OCI-LY7 (cell line): ENCODE data around the gene TAMM41. TPM values are rescaled to one million over a fixed set of nuclear protein-coding genes. Genes with fewer than 3 reads are reported as not detected.

Source experiments
- BruUV-seq: library from RNA; stranded (reverse); fragments of 400-500 nt; replicated peaks from 2 replicates; lab custom pipeline; 2021; lab: Mats Ljungman, UMichigan
- CTCF ChIA-PET: fragments of 300-600 bp; sonication (Branson Sonifier 250); formaldehyde crosslinking; loops from one replicate; lab custom pipeline; 2022; ENCODE audit warnings: antibody characterized with exemption; ENCODE audit not compliant: unreplicated experiment; lab: Charles Lee
- POLR2A ChIA-PET: fragments of 300-600 bp; sonication (Branson Sonifier 250); formaldehyde crosslinking; loops from one replicate; lab custom pipeline; 2022; ENCODE audit warnings: antibody characterized with exemption; lab: Charles Lee
- DNase-seq: peaks from one replicate; pipeline ENCODE4 v3.0.0-alpha.2; 2015; ENCODE audit warnings: low spot score
- H2AFZ ChIP-seq: fragments of 200-600 bp; sonication (generic), shearing (Covaris generic); 2 replicates; pipeline ENCODE4 v1.6.1; 2014; ENCODE audit warnings: mild to moderate bottlenecking, antibody characterized with exemption, low read length, moderate library complexity
- H3K27ac ChIP-seq: fragments of 200-600 bp; sonication (generic); 2 replicates; pipeline ENCODE4 v1.5.1; 2014; ENCODE audit warnings: mixed run types, low read depth, mild to moderate bottlenecking, moderate library complexity, low read length, inconsistent platforms; ENCODE audit not compliant: poor library complexity, severe bottlenecking
- H3K36me3 ChIP-seq: fragments of 200-600 bp; sonication (generic); 2 replicates; pipeline ENCODE4 v1.6.1; 2014; ENCODE audit warnings: mild to moderate bottlenecking, antibody characterized with exemption, low read length, moderate library complexity, mixed read lengths; ENCODE audit not compliant: insufficient read depth
- H3K4me1 ChIP-seq: fragments of 200-600 bp; sonication (generic); 2 replicates; pipeline ENCODE4 v1.5.1; 2014; ENCODE audit warnings: mild to moderate bottlenecking, low read length; ENCODE audit not compliant: insufficient read depth, poor library complexity, severe bottlenecking
- H3K4me2 ChIP-seq: fragments of 200-600 bp; sonication (generic); 2 replicates; pipeline ENCODE4 v1.6.1; 2014; ENCODE audit warnings: mild to moderate bottlenecking, low read length
- H3K4me3 ChIP-seq: fragments of 200-600 bp; sonication (generic); 2 replicates; pipeline ENCODE4 v1.5.1; 2014; ENCODE audit warnings: mild to moderate bottlenecking, low read depth, low read length; ENCODE audit not compliant: poor library complexity, severe bottlenecking
- H3K79me2 ChIP-seq: fragments of 200-600 bp; sonication (generic); 2 replicates; pipeline ENCODE4 v1.6.1; 2016; ENCODE audit warnings: low read depth, mild to moderate bottlenecking, low read length, moderate library complexity, mixed read lengths; ENCODE audit not compliant: insufficient read depth
- H3K9me2 ChIP-seq: fragments of 200-600 bp; sonication (generic); 2 replicates; pipeline ENCODE4 v1.6.1; 2016; ENCODE audit warnings: mild to moderate bottlenecking, low read length, mixed read lengths; ENCODE audit not compliant: insufficient read depth
- H3K9me3 ChIP-seq: fragments of 200-600 bp; sonication (generic); 2 replicates; pipeline ENCODE4 v1.6.1; 2014; ENCODE audit warnings: mild to moderate bottlenecking, mixed run types, low read length, mixed read lengths
- H4K20me1 ChIP-seq: fragments of 200-600 bp; sonication (generic); 2 replicates; pipeline ENCODE4 v1.6.1; 2014; ENCODE audit warnings: mild to moderate bottlenecking, antibody characterized with exemption, low read length, moderate library complexity, mixed read lengths; ENCODE audit not compliant: insufficient read depth
- CTCF ChIP-seq: fragments of 200-600 bp; sonication (generic); conservative IDR thresholded peaks from 2 replicates; pipeline ENCODE4 v1.5.1; 2014; ENCODE audit warnings: mild to moderate bottlenecking, antibody characterized with exemption, low read length, moderate library complexity, mixed read lengths
- EZH2phosphoT487 ChIP-seq: fragments of 200-600 bp; sonication (generic); IDR thresholded peaks from 2 replicates; pipeline ENCODE4 v1.6.1; 2018; ENCODE audit warnings: low read depth, borderline replicate concordance, mild to moderate bottlenecking, mixed run types, antibody characterized with exemption, low read length, moderate library complexity, mixed read lengths
- intact Hi-C: fragments of 100-400 bp; cut with micrococcal nuclease; formaldehyde crosslinking; loops from one replicate; pipeline ENCODE4 v1.10.0; 2022; ENCODE audit not compliant: unreplicated experiment
- total RNA-seq, 2 experiments: library from RNA; depleted of rRNA in 1 of 2; stranded (reverse); fragments of >200 nt in 1 of 2; shearing (Covaris generic) in 1 of 2; gene quantifications; 2 replicates each; pipeline ENCODE4 v1.2.3, GENCODE V29; 2014 to 2022

The TAMM41 gene
- total RNA-seq, 2 experiments from 2014 or later = 14.6 to 47.9 TPM

DNA sequence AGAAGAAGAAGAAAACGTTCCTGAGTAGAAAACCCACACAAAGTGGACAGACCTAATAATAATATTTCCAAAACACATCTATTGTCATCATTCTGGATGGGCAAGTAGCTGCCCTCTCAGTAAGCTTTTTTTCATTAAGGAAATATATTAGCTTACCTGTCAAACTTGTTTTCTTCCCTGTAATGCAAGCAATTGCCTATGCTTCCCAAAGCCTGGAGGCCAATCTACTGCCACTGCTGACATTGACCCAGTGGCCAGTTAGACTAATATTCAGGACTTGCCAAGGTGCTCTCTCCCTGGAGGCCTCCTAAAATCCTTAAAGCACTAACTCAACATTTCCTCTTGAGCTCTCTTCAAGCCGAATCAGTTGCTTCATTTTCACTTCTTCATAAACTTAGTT lies 86.7 kb downstream of the TAMM41 start:
- H2AFZ ChIP-seq = no peak overlapping the region
- no peak overlapping the region for H3K4me3 ChIP-seq
- BruUV-seq = no TSS peak
- no peak overlapping the region for H3K27ac ChIP-seq
- no peak overlapping the region for H3K4me2 ChIP-seq
- H3K9me3 ChIP-seq = no peaks in the 10 kb centered on the region
- intact Hi-C loops = no loop called here
- no peaks in the 10 kb centered on the region for H3K36me3 ChIP-seq
- ChIA-PET POLR2A (no interaction called here), CTCF (no interaction called here)
- no peaks in the 10 kb centered on the region for H3K79me2 ChIP-seq
- H3K9me2 ChIP-seq = no peaks in the 10 kb centered on the region
- DNase-seq = no peak
- no peaks in the 10 kb centered on the region for H3K4me1 ChIP-seq
- H4K20me1 ChIP-seq = no peaks in the 10 kb centered on the region
- TF ChIP-seq EZH2phosphoT487 = no peak
- no peak for TF ChIP-seq CTCF

DNA sequence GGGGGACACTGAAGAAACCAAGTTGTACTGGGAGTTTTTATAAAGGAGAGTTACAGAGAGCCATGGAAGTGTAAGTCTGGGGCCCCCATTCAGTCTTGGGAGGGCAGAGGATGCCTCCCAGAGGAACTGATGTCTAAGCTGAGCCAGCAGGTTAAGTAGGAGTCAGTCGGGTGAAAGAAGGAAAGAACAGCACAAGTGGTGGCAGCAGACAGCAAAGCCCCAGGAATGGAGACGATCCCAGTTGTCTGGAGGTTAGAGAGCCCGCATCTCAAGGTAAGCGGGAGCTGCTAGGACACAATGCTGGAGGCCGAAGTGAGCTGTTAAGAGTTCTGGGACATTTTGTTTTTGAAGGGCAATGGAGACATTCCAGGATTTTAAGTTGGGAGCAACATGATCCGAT lies 88.8 kb downstream of the TAMM41 start:
- no TSS peak for BruUV-seq
- no peaks in the 10 kb centered on the region for H3K9me2 ChIP-seq
- no peak overlapping the region for H2AFZ ChIP-seq
- no peak for DNase-seq
- H3K4me3 ChIP-seq = no peak overlapping the region
- H3K4me1 ChIP-seq = no peaks in the 10 kb centered on the region
- no peaks in the 10 kb centered on the region for H3K79me2 ChIP-seq
- ChIA-PET CTCF (no interaction called here), POLR2A (interaction anchor here (0.6 kb wide), 1 partner anchor 131 kb away, joined by 6 read pairs; no protein-coding TSS in a partner anchor)
- H3K9me3 ChIP-seq = no peaks in the 10 kb centered on the region
- no peaks in the 10 kb centered on the region for H4K20me1 ChIP-seq
- intact Hi-C loops = no loop called here
- H3K36me3 ChIP-seq = no peaks in the 10 kb centered on the region
- H3K4me2 ChIP-seq = no peak overlapping the region
- TF ChIP-seq EZH2phosphoT487 (no peak), CTCF (no peak)
- no peak overlapping the region for H3K27ac ChIP-seq

- no peak overlapping the region for H3K27ac ChIP-seq
- DNase-seq = no peak
- H3K4me3 ChIP-seq = no peak overlapping the region
- POLR2A ChIA-PET = no interaction called here
- no peak for TF ChIP-seq CTCF
- no peak for TF ChIP-seq EZH2phosphoT487
- no peaks in the 10 kb centered on the region for H3K4me1 ChIP-seq
- H3K9me2 ChIP-seq = no peaks in the 10 kb centered on the region
- no TSS peak for BruUV-seq
- H2AFZ ChIP-seq = no peak overlapping the region
- H3K9me3 ChIP-seq = no peaks in the 10 kb centered on the region
- CTCF ChIA-PET = no interaction called here
- no peaks in the 10 kb centered on the region for H3K36me3 ChIP-seq
- no peaks in the 10 kb centered on the region for H4K20me1 ChIP-seq
- H3K4me2 ChIP-seq = no peak overlapping the region
- no peaks in the 10 kb centered on the region for H3K79me2 ChIP-seq
- intact Hi-C loops = no loop called here
Observed at GRCh38 chr3:11757441-11757875, 89.2 kb downstream of the TAMM41 start.
